ENCODE data around the gene COPE.
"Not testable (repeated sequence)": the region's sequence is repeated elsewhere in the genome, so short reads cannot be mapped to it uniquely, and the experiment has no call there.

The COPE gene

DNA sequence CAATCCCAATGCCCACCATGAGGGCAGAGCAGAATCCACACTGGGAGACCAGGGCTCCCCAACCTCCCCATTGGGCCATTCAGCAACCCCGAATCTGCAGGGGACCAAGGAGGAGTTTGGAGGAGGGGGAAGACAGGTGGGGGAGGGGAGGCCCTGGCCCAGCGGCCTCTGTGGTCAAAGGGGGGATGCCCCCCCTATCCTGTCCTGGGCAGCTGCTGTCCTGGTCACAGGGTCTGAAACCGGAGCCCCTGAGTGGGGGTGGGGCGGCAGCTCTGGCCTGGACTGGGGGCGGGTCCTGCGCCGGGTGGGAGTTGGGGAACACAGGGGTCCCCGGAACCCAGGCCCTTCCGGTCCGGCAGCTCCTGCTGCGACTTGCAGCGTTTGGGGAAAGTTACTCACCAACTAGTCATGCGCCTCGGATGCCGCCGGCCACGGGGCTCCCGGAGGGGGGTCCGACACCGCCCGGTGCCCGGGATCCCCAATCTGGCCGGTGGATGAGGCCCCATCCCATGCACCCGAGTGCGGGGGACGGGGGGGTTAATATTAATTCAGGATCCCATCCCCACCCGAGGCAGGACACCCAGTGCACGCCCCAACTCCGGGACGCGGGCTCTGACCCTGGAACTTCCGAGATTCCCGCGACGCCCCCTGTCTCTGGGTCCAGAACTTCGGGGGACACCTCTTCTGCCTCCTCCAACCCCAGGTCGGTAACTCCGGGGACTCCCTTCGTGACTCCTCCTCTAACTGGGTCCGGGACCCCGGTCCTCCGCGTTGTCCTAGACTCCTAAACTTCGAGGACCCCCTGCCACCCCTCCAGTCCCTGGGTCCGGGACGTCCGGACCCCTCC, 21.0 kb upstream of the COPE start:
- peak; percentile 18 for DNase-seq

DNA sequence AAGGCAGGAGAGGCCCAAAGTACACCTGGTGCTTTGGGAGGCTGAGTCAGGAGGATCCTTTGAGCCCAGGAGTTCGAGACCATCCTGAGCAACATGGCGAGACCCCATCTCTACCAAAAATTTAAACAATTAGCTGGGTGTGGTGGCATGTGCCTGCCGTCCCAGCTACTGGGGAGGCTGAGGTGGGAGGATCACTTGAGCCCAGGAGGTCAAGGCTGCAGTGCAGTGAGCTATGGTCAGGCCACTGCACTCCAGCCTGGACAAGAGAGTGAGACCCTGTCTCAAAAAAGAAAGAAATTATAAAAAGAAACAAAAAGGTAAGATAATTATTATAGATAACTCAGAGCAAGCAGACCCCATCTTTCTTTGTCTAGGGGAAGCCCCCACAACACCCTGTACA, 20.0 kb upstream of the COPE start:
- no peak for DNase-seq

DNA sequence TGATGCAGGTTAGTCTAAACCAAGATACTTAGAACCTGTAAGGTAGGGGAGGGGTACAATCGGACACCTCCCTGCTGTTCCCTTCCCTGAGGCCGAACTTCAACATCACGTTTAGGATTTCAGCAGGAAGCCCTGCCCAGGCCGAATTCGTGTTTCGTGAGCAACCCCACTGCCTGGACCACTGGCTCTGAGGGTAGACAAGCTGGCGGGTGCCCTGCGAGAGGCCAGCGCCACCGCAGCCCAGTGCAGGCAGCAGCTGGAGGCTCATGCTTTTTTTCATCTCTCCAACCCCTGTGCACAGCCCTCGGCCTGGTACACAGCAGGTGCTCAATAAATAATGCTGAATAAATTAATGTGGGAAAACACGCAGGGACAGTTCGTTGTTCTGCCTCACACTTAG, 14.1 kb upstream of the COPE start:
- DNase-seq, result no peak

DNA sequence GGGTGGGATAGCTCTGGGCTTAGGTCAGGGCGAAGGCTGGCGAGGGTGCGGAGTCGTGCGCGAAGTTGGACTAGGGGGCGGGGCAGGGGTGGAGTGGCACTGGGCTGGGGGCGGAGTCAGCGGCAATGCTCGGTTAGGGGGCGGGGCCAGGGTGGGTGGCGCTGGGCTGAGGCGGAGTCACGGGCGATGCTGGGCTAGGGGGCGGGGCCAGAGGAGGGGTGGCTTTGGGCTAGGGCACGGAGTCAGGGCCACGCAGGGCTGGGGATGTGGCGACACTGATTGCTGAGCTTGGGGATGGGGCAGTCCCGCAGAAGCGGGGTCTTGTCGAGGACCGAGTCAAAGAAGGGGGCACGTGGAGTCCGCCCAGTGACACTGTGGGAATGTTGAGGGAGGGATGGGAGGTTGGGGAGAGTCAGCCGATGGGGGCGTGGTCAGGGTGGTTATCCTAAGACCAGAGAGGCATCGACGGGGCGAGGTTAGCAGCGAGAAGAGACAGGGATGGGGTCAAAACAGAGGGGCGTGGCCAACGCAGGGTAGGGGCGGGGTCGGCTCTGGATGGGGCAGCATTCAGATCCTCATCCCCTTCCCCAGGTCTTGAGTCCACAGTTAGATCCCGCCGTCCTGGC, 13.1 kb upstream of the COPE start:
- no peak for DNase-seq

DNA sequence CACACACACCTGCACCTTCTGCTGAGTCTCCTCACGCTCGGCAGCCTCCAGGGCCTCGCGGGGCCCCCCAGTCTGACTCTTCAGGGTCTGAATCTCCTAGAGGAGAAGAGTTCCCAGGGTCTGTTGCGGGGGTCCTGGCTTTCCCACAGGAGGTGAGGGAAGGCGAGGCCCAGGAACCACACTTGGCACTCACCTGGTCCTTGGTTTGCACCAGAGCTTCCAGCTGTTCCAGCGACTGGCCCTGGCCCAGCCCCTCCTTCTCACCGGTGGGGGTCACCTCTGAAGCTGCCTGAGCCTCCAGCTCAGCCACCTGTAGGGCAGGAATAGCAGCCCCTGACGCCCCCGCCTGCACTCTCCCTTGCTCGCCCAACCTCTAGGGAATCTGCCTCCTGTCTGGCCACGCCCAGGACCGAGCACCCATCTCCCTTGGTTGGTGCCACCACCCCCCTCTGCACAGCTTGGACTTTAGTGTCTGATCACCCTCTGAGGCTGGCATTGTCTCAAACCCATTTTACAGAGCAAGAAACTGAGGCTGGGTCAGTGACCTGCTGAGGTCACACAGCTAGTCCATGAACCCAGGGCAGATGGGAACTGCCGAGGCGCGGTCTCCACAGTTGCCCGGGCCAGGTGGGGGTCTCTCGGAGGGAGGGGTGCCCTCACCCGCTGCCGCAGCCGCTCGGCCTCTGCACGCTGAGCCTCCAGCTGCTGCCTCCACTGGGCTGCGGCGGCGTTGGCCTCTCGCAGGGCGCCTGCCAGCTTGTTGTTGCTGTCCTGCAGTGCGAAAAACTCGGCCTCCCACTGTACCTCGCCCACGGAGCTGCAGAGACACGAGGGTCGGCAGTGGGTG, 12.4 kb upstream of the COPE start:
- DNase-seq, result no peak

DNA sequence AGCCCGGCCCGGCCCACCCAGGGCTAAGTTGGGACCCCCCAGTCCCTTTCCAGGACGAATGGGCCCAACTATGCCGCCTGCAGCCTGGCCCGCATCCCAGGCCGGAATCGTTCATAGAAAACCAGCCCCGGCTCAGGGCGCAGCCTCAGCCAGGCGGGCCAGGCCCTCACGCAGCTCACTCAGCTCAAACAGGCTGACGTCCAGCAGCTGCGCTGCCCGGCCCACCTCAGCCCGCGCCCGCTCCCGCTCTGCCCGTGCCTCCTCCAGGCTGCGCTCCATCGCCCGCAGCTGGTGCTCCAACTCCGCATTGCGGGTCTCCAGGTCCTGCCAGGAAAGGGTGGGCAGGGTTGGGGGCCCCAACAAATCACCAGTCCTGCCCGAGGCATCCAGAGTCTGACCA, 10.1 kb upstream of the COPE start:
- no peak for DNase-seq

DNA sequence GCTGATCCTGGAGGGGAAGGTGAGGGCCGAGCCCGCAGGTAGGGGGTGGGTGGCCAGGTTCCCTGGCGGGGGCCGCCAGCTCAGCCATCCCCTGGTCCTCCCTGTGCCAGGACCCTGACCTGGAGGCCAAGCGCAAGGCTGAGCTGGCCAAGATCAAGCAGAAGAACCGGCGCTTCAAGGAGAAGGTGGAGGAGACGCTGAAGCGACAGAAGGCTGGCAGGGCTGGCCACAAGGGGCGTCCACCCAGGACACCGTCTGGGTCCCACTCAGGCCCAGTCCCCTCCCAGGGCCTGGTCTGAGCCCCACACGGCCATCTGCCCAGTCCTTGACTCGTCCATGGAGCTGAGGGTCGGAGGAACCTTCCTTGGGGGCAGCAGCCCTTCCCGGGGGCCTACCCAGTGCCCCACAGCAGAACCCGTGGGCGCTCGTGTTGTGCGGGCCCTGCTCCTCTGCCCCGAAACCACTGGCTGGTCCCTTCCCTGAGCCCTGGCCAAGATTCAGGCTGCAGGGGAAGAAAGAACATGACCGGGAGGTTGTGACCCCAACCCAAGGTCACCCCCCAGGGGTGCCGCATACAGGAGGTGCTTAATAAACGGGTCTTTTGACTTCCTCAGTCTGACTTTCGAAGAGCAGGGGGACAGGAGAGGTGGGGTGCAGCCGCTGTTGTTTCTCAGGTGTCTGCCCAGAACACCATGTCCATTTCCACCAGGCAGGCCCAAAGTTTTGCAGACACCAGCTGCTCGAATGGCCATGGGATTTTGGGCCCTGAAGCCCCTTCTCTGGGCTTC, 9.0 kb upstream of the COPE start:
- DNase-seq, result no peak

DNA sequence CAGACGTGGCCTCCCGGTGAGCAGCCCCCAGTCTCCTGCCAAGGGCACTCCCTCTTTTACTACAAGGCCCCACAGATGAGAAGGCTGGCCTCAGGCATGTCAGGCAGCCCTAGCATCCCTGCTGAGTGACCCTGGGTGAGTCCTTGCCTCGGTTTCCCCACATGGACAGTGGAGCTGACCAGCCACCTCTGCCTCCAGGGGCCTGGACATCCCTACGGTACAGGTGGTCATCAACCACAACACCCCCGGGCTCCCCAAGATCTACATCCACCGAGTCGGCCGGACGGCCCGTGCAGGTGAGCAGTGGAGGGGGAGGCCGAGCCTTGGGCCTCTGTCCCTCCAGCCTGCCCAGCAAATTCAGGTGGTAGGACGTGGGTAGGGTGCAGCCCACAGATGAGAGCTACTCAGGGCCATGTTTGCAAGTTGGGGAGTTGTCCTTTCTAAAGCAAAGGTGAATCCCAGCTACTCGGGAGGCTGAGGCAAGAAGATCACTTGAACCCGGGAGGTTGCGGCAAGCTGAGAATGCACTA, 5.6 kb upstream of the COPE start:
- no peak for DNase-seq

DNA sequence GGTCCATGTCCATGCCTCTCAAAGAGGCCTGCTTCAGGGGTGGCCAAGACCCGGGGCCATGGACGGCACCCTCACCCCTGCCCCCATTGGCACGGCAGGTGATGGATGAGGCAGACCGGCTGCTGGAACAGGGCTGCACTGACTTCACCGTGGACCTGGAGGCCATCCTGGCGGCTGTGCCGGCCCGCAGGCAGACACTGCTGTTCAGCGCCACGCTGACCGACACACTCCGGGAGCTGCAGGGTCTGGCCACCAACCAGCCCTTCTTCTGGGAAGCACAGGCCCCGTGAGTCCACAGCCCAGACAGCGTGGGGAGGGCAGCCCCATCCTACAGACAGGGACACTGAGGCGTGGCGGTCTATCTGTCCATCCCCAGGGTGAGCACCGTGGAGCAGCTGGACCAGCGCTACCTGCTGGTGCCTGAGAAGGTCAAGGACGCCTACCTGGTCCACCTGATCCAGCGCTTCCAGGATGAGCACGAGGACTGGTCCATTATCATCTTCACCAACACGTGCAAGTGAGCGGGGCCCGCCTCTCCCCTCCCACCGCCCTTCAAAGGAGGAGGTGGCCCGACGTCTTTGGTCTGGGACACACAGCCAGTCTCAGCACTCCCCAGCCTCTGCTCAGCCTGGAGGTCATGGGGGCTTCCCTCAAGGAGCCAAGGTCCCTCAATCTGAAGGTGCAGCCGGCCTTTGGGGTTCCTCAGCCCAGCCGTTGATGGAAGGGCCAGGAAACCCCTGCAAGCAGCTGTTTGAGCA, 3.2 kb upstream of the COPE start:
- no peak for DNase-seq

DNA sequence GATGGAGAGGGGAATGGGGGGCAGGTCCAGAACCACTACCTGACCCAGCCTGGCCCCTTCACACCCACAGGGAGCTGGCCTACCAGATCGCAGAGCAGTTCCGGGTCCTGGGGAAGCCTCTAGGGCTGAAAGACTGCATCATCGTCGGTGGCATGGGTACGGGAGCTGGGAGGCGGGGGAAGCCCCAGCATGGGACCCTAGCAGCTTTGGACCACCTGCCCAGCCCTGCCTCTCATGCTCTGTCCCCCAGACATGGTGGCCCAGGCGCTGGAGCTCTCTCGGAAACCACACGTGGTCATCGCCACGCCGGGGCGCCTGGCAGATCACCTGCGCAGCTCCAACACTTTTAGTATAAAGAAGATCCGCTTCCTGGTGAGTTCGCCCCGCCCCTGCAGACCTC, 2.4 kb upstream of the COPE start:
- no peak for DNase-seq

DNA sequence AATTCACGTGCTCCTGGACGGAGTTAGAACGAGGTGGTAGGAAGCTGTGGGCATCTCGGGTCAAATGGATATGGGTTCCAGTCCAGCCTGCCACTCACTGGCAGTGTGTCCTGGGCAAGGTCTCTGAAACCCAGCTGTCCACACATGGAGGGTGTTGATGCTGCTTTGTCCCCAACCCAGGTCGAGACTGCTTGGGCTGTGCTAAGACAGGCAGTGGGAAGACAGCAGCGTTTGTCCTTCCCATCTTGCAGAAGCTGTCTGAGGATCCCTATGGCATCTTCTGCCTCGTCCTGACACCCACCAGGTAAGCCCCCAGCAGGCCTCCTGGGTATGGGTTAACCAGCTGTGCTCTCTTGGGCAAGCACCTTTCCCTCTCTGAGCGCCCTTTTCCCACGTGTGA, 1.2 kb upstream of the COPE start:
- DNase-seq, result no peak

DNA sequence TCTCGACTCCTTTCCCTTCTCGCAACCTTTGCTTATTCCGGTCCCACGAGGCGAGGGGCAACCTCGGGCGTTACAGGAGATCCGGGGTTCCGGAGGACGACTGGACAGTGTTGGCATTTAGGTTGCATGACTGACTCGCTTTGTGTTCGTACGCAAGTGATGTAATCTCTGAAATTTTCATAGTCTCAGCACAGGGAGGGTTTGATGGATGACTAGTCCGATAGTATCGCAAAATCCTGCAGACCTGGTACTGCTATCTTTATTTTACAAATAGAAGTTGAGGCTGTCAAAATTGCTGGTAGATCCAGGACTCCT, 670 bp upstream of the COPE start:
- DNase-seq, result no peak

DNA sequence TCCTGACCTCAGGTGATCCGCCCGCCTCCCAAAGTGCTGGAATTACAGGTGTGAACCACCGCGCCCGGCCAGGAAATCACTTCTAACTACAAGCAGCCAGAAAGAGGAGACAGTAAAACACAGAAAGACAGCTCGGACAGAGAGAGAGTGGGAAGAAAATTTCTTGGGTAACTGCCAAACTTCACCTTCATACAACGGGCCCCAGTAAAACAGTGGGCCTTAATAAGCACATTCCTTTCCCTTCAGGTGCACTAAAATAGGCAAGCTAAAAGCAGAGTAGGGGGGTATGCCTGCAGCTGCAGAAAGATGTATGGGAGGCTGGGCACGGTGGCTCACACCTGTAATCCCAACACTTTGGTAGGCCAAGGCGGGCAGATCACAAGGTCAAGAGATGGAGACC, 1.6 kb downstream of the COPE start:
- DNase-seq, result not testable (repeated sequence)

DNA sequence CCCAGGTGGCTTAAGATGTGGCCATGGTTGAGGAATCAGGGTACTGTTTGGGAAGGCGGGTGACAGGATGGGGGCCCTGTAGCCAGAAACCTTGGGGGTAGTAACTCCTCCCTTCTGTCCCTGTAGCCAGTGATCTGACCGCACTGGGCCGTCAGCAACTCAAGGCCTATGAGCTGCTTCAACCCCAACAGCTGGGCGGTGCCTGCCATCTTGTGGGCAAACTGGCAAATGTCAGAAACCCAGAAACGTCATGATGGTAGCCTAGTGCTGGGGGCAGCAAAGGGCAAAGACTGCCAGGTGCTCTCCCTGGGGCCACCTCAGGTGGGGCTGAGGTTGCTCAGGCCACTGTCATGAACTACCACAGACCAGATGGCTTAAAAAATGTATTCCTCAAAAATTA, 3.5 kb downstream of the COPE start:
- DNase-seq, result no peak

DNA sequence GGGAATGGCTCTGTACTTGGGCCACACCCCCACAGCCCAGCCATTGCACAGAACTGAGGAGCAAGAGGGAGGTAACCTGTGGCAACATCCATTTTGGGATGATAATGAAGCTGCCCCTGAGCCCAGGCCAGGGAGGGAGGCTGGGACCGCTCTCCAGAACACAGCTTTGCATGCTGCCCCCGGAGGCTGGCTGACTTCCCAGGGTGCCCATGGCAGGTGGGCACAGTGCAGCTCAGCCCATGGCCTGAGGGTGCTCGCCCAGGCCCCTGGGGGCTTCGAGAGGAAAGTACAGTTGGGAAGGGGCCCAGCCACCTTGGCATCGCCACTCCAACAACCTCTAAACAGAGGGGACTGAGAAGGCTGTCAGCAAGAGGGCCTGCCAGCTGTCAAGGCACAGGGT, 5.7 kb downstream of the COPE start:
- DNase-seq, result no peak

DNA sequence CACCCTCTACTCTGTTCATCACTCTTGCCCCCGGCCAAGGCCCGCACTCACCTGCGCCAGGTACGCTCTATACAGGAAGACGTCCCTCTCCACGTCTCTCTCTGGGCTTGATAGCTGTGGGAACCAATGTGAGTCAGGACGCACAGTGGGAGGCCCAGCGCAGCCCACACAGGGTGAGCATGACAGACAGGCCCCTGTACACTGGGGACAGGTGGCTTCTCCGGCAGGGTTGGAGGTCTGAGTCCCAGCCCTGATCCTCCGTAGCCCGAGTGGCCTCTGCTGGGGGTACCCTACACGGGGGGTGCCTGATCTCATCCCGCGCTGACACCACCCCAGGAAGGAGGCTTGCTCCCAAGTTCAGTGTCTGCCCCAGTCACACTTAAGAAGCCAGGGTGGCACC, 6.3 kb downstream of the COPE start:
- no peak for DNase-seq

DNA sequence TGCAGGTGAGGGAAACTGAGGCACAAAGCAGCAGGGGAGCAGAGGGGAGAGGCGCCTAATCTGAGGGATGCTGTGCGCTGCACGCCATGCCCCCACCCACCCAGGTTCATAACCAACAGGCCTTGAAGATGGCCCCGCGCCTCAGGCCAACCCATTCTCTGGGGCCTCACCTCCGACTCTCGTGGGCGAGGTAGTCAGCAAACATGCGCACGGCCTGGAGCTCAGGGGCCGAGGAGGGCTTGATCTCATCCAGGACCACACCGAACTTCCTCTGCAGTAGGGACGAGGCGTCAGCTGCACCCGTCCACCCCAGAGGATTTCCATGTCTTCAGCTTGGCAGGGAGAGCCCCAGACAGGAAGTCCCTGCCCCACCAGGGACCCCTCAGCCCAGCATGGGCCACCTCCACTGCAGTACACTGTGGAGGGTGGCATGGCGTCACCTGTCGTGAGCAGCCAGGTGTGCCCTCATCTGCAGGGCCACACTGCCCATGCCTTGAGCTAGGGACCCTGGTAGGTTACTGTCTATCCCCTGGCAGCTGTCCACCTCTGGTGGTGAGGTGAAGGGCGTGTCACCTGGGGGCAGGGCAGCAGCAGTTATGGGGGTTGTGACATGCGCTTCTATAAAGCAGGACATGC, 8.3 kb downstream of the COPE start:
- DNase-seq, result no peak

DNA sequence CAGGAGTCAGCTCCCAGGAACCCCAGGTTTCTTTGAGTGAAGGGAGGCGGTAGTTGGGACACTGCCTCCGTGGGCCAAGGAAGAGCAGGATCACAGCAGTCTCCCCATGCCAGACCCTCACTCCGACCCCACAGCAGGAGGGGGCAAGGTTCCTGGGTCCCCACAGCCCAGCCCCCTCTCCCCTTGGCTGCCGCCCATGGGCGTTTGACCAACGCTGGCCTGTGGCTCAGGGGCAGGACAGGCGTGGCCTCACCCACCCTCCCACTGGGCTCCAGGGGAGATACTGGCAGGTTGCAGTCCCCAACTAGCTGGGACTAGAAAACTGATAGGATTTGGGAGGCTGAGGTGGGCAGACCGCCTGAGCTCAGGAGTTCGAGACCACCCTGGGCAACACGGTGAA, 9.2 kb downstream of the COPE start:
- DNase-seq, result no peak

DNA sequence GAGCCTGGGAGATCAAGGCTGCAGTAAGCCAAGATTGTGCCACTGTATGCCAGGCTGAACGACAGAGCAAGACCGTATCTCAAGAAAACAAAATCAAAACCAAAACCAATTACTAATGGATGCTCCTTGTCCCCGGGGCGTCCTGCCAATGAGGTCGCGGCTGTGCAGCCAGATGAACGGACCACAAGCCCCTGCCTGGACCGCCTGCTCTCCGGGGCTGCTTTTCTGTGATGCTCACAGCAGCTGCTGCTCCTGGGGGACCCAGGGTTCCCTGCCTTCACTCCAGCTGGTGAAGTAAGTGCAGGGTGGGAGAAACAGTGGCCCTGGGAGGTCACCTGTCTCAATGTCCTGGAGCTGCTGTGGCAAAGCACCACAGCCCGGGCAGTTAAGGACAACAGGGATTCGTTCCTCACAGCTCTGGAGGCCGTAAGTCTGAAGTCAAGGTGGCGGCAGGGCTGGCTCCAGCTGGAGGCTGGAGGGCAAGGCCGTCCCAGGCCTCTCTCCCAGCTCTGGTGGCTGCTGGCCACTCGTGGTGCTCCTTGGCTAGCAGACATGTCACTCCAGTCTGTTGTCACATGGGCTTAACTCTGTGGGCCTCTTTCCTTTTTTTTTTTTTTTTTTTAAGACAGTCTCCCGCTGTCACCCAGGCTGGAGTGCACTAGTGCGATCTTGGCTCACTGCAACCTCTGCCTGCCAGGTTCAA, 10.1 kb downstream of the COPE start:
- no peak for DNase-seq

DNA sequence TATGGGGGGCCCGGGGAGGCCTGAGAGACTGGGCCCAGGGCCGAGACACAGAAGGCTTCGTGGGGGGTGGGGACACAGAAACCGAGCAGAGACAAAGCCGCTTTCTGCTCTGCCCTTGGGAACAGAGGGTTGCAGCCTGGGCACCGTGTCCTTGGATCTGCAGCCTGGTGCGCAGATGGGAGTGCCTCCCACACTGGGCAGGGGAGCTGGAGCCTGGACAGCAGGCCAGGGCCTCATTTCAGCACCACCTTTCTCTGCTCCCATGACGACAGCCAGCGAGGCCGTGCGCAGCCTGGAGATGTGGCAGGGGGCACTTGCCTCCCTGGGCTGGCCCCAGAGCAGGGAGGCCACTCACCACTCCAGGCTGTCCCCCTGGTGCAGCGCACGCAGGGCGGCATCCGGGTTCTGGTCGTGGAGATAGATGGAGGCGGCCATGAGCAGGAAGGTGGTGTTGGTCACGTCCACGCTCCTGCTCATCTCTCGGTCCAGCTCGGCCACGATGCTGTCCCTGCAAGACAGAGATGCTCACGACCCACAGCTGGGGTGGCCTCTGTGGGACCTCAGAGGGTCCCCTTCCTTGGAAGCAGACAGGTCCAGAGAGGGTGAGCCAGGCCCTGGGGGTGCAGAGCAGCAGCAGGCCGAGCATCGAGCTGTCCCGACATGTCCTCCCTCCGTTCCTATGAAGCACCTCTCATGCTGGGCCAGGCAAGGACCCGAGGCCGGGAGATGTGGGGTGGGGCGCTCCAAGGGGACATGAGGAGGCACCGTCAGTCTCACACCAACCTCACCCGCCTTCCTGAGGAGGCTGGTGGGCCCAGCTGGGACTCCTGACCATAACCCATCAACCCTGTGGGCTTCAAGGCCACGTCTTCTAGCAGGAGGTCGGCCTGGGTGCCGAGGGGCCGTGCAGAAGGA, 12.3 kb downstream of the COPE start:
- DNase-seq, result no peak
